Stimulated activated CD4-positive, alpha-beta T cell treated with anti-CD3 and anti-CD28 coated beads, Interleukin-2, amount 100 ng/mL, for 24 hours (primary cell): ENCODE measurements around the gene KCNE1.

Source experiments
- DNase-seq, 2 donors: peaks; one replicate each; pipeline ENCODE4 v3.0.0-alpha.2; 2020

The KCNE1 gene

DNA sequence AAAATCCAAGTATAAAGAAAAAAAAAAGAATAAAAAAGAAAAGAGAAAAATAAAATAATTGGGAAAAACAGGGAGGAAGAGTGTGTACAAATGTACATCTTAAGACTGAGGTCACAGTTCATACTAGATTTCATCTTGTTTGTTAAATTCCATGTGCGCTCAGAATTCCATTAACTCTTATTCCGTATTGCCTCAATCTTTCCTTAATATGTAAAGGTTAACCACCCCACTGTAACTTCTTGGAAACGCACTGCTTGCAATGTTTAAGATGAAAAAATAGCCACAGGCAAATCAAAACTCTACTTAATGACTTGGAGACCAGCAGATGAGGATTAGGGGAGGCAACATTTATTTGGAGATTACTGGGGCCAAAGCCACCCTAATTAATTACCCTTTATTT is 23.9 kb upstream of the KCNE1 start:
- no peak for DNase-seq

DNA sequence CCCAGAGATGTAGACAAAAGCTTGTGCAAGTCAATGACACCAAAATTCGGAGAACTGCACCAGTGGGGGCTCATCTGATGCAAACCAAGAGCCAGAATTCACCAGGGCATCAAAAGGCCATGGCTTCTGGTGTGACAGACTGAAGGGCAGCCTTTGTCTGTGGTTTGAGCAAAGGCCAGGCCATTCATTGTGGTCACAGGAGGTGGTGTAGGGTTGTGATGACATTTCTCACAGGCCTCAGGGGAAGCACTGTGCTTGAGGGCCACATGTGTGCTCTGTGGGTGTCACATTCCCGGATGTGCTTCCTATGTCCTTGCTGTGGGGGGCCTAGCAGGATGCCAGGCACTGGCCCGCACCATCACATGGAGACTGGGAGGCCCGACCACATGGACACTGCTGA is 22.5 kb upstream of the KCNE1 start:
- no peak for DNase-seq

DNA sequence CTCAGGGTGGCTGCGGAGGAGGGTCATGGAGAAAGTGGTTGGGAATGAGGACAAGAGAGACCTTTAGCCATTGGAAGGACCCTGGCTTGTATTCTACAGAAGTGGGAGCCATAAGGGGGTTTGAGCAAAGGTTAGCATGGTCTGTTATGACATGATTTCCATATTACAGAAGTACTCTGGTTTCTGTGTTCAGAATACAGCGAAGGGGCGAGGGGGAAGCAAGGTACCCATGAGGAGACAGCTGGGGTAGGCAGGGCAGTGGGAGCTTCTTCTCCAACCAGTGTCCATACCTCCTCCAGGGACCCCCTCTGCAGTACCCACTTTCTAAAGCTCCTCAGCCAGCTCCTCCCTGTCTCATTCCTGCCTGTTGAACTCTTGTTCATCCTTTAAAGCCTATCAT is 21.9 kb upstream of the KCNE1 start:
- no peak for DNase-seq

DNA sequence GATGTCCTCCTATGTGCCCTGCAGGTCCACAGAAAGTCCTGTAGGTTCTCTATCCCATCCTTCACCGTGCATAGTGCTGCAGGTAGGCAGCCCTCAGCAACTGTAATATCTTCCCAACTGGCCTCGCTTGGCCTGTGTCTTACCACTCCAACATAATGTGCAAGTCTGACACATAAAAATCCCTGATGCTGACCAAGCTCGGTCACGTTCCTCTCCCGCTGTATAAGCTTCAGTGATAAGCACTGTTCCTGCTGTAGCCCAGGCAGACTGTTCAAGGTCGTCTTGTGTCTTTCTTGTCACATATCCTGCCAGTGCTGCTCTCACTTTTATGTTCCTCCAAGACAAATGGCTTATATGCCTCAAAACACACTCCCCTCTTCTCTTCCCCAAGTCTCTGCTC is 19.4 kb upstream of the KCNE1 start:
- DNase-seq, result no peak

DNA sequence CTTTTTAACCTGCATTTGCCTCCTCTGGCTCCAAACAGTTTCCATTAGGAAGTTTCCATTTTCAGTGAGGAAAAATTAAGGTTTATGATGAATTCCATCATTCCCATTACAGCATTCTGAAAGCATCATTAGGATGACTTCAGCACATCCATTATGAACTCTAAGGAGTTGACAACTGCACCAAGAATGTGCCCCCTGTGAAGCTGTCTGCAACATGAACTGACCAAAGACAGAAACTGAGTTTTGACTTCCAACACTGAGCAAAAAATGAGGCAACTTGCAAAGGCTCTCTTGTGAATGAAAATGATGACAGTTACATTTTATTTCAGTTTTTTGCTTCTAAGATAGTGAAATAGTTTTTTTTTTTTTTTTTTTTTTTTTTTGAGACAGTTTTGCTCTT is 18.3 kb upstream of the KCNE1 start:
- DNase-seq, result no peak

DNA sequence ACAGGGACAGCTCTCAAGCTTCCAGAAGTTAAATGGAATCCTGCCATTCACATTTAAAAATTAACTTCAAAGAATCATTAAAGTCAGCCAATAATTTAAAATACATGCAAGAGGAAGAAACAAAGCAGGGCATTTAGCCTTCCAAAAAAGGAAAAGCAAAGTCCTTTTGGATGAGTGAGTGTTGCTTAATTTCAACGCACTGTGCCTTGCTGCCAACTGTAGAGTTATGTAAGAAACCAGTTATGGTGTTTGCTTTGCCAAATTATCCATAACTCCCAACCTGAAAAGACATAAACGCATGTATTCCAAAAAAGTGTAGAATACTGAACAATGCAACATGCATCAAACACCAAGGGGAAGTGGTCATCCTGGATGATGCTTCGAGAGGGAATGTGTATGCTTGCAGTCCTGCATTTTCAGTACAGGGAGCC is 16.1 kb upstream of the KCNE1 start:
- DNase-seq, result no peak

DNA sequence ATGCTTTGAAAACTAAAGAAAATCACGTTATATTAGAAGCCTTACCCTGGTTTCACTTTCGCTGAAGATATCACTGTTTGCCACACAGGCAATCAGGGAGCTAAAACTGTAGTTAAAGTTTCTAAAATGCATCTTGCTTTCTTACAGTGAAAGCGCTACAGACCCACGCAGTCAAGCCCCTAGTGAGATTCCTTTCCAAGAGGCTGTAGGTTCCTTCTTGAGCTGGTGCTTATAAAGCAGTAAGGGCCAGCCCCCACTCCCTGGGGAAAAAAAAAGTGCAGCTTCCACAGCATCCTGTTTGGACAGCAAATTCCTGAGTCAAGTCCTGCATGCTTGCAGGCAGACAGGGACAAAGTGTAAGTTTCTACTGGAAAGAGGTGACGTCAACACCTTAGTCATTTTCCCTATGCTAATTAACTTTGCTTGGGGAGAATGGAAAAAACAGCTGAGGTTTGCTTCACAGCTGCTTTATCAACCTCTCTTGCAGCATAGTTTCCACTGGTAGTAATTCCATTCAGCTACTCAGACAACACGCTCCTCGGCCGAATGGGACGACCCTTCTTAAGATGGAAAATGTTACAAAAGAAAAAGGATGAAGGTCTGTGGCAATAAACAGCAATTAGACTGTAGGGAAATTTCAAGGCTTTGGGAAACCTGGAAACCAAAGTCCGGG is 14.7 kb upstream of the KCNE1 start:
- DNase-seq, result peak; percentile 46 to 54

DNA sequence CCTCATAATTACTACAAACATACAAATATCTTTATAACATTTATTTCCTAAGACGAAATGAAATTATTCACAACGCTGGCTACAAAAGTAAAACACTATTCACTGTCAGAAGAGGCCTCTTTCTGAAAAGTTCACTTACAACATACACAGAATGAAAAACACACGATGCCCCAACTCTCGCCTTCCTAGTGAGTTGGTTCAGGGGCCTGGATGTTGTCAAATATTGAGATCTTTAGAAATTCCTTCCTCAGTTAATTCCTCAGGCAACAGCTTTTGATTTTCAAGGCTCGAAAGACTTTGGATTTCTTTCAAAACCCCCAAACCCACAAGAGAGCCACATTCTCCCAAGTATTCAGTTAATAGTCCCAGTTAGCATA is 14.2 kb upstream of the KCNE1 start:
- DNase-seq, result no peak

DNA sequence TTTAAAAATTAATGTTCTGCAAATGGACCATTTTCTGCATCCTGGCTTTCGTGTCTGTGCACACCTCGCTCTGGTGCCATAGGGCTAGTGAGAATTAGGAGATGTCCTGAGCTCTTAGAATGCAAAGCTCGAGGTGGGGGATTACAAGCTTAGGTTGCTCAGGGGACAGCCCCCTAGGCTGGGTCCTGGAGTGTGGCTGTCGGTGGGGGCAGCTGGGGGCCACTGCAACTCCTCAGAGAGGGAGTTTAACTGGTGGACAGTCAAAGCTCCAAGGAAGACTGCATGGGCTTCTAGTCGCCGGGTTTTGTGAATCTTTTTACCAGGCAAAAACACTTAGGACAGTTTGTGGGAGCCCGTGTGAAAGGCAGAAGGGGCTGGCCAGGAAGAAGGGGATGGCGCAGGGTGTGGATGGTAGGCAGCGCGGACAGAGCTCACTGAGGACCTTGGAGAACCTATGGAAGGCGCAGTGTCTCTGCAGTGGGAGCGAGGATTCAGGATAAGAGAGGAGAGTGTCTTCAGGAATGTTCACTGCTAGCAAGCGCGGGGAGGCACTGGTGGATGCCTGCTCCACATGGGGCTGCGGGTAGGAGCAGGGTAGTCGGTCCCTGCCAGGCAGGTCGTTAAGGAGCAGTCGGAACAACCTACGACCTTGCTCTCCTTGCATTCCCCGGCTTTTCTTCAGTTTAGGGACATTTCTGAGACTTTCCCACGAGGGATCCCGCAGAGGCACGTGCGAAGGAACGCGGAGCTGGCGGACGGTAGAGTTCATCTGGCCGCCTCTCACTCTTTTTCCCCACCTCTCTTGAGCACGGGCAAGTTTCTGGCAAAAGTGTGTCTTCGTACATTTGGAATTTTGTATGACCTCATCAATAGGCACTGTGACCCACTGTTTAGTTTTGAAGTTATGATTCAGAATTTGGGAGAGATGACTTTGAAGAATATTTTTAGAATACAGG is 12.9 kb upstream of the KCNE1 start:
- DNase-seq, result no peak

DNA sequence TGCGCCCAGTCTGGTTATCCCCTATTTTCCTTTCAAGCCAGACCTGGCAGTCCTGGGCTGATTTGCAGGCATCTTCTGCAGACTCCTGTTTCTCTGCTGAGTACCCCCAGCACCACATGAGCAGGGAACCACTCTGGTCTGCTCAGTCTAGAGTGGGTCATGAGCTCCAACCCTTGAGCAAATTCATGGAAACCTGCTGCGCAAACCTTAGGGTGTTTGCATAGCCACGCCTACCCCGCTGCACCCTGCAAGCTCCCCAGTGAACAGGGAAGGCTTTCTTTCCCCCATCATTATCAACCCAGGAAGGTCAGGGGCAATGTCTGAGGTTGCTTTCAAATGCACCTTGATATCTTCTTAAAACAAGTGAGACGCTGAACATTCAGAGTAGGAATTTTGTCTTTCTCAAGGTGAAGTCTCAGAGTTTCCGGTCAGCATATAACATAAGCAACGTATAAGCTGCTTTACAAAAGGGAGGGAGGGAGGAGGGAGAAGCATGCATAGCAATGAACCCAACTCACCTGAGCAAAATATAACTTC is 11.1 kb upstream of the KCNE1 start:
- no peak for DNase-seq

DNA sequence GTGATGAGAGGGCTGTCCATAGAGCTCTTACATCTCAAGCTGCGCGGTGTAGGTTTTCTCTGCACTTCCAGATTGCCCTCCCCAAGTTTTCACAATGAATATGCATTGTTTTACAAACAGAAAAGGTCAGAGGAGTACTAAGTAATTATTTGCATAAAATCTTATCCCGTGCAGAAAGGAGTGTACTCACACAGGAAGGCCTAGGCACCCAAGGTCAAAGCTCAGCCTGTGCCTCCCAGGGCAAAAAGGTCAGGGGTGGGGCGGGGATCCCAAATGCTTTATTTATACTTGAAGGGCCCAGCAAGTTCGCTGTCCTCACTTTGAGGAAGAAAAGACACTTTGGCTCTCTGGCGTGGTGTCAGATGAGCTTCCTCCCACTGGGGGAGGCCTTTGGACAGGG is 10.3 kb upstream of the KCNE1 start:
- DNase-seq, result no peak

DNA sequence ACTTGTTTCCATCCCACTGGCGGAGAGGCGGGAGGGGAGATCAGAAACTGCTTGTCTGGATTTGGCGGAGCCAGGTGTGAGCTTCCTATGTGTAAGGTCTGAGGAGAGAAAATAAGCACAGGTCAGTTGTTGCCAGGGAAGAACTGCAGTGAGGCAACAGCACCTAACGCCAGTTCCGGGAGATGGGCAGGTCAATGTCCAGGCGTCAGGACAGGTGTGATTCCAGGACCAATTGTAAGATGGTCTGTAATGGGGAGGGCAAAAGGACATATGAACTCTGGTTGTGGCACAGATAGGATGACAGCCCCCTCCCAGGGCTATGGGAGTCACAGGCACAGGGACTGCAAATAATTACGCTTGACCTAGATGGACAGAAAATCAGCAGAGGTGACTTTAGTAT is 9.6 kb upstream of the KCNE1 start:
- no peak for DNase-seq

DNA sequence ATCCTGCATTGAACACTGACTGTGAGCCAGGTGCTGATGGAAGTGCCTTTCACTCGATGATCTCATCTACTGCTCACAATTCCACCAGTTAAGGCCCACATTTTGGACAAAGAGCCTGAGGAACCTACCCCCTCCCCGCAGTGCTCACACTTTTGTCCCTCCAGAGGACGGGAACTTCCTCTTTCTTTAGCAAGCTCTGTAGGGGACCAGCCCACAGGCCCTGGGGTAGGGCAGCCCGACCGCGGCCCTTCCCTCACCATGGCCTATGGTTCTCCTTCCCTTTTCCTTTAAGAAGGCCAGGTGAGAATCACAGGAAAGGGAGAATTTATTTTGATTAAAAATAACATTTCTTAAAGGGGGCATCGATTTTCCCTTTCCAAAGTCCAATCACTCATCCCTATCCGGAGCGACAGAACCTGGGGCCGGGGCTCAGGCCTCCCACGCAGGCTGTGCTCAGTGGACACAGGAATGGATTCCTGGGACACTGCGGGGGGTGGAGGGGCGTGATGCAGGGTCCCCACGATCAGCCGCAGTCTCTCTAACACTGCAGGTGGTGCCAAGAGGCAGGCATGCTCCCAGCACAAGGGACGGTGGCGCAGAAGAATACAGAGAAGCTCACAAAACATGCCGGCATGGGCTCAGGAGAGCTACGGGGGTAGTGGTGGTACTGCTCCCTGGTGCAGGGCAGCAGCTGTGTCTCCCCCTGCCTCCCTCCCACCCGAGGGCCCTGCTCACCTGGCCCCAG is 8.9 kb upstream of the KCNE1 start:
- no peak for DNase-seq

DNA sequence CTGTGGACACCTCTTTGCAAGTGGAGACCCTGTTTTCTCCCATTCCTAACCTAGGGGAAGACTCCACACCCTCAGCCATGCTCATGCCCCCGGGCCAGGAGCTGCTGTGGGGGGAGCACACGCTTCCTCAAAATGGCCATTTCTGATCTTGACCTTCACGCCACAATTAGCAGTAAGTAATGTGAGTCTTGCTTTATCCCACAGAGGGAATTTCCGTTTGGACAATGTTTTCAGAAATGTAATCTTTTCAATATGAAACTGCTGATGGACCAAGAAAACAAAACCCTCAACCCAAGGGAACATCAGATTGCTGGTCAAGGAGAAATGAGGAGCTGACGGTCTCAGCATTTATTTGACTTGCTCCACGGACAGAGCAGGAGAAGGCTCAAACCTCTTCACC is 8.3 kb upstream of the KCNE1 start:
- no peak for DNase-seq

DNA sequence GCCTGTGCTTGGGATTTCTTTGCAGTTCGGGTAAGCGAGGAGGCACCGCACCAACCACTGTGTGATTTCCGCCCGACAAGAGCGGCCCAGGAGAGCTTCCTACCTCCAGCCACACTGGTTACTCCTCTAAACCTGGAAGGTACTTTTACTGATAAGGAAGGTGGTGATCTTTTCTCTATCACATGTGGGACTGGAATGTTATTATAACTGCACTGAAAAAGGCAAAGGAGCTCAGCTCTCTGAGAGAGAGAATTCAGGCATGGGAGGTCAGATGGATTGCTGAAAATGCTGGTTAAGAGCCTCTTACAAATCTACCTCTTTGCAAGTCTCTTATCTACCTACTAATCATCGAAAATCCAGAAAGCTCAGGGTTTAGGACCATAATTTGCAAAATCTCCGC is 7.7 kb upstream of the KCNE1 start:
- no peak for DNase-seq

DNA sequence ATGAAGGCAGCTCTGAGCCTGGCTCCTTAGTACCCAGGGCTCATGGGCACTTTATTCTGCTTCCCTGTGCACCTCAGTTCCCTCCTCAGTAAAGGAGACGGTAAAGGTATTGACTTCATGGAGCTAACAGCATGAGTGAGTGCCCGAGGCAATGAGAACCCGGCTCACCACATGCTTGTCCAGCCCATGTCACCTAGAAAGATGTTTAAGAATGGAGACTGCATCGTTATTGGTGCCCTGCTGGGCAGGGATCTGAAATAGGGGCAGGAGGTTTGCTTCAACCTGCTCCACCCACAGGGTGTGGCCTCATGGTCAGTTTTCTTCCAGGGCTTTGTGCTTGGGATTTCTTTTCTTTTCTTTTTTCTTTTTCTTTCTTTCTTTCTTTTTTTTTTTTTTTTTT is 7.0 kb upstream of the KCNE1 start:
- no peak for DNase-seq

DNA sequence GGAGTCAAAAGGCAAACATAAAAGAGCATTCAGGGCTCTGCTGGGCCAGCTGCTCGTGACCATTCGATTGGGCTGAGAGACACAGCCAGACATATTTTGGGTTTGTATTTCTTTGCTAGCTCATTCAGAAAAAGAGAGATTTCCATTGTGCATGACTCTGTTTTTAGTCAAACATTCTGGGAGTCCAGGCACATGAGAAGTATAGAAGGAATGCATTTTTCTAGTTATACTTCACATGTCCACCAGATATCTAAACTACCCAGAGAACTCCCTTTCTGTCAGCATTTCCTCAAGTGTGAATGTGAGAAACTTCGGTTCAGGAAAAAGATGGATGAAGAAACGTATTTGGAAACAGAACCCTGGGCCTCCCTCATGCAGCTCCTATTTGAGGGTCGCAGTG is 6.3 kb upstream of the KCNE1 start:
- DNase-seq, result no peak

DNA sequence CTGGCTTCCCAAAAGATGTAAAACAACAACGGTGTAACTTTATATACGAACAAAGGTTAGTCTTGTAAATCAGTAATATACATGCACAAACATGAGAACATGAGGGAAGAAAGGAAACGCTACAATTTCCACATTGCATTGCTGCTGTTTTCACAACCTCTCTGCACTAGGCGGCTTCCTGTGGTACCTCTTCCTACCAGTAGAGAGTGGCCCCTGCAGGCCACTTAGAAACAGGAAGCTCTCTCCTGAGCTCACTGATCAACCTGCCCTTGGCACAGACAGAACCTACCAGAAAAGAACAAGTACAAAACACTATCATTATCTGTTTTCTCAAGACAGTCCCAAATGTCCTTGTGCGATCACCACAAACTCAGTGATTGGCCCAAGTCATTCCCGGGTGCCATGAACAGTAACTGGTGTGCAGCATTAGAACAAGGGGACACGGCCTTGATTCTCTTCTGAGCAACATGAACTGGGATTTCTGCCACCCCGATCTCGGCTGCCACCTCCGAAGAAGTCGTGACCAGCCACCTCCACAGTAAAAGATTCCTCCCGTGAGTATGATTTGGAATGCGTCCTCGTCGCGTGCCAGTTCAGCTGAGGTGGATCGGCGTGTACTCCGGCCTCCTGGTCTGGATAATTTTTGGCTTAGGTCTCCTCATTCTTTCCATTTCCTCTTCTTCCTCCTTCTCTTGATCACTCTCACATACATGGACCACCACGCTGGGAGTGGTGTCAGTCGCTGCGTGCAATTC is 5.7 kb upstream of the KCNE1 start:
- DNase-seq, result peak in 1 of 2 donors; percentile 13

DNA sequence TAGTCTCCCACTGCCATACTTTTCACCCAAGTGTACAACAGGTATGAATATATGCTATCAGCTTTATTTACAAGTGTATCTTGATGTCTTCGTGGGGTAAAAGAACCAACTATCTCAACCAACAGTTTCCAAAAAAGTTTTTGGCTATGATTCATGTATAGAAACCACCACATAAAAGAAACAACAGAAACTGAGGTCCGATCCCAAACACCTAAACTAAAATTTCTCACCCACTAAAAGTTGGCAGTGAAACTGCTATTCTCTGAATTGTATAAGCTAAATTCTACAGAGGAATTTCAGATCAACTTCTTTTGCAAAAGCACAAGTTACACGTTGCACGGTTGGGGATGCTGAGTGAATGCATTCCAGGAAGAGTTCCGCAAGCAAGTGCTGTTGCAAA is 5.0 kb upstream of the KCNE1 start:
- DNase-seq, result no peak

DNA sequence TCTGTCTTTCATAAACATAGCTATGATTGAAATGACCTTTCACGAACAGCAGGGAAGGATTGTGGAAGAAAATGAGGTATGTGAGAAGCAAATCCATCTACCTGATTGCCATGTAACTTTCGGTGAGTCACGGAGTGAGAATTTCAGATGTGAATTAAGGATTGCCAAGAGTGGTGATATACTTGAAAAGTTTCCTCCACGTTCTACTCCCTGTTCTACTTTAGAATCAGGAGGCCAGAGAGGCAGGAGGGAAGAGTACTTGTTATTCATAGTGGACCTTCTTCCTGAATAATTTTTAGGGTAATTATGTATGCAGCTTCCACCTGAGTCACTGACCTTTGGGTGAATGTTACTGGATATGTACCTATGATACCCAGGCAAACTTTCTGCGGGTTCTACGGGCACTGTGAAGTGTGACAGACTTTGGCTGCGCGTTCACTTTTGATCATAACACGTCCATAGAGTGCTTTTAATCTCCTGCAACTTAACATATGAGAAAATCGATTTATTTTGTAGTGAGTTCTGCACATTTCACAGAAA is 2.6 kb upstream of the KCNE1 start:
- DNase-seq, result no peak

DNA sequence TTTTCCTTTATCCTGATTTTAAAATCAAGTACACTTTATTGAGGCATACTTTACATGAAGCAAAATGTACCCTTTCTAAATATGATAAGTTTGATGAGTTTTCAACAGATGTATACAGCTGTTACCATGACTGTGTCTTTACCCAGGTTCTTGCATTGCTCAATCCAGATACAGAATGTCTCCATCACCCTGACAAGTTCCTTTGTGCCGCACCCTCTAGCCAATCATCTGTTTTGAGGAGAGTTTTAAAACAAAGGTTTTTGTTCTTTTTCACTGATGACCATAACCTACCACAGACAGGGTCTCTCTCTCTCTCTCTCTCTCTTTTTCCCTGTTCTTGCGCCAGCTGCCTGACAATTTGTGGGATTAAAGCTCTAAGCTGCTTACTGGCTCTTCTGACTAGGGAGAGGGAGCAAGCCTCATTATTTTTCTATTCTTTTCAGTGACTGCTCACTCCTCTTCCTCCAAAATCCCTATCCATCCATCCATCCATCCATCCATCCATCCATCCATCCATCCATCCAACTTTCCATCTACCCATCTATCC is 1.2 kb upstream of the KCNE1 start:
- no peak for DNase-seq

DNA sequence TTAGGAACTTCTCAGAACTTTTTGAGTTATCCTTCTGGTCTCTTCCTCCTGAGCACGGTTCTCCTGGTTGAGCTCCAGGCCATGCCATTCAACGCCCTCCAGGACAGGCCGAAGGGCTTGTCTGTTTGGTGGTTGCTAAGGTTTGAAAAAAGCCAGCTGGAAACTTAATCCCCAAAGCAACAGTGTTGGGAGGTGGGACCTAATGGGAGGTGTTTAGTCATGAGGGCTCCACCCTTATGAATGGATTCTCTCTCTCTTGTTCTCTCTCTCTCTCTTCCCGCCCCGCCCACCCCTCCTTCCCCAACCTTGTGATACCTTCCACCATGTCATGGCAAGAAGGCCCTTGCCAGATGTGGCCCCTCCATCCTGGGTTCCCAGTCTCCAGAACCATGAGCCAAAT is 829 bp downstream of the KCNE1 start:
- no peak for DNase-seq
